Measurements from ENCODE around the gene GAK.

GAK gene

GRCh38 chr4:955161-955921 lies 23.2 kb upstream of the GAK start:
- no peak overlapping the region for H3K27ac ChIP-seq (ENCODE audit: low read depth, low read length)
- peaks cover 9% of the 10 kb centered on the region for H3K36me3 ChIP-seq (ENCODE audit: insufficient read depth, low read length)
- H3K27me3 ChIP-seq (ENCODE audit: control insufficient read depth in 1 of 2, insufficient read depth in 2 of 2, low read length in 2 of 2) = no peaks in the 10 kb centered on the region
- no peaks in the 10 kb centered on the region for H3K9me3 ChIP-seq (ENCODE audit: low read length)
- no peaks in the 10 kb centered on the region for H3K4me1 ChIP-seq (ENCODE audit: insufficient read depth, low read length)
- H3K4me3 ChIP-seq (ENCODE audit: low read depth in 1 of 2, low read length in 2 of 2) = no peak overlapping the region
- H3K9ac ChIP-seq (ENCODE audit: low read length) = no peak overlapping the region

GRCh38 chr4:954211-955020 lies 22.3 kb upstream of the GAK start:
- Histone ChIP-seq H3K9me3 (ENCODE audit: low read length) (no peaks in the 10 kb centered on the region), H3K36me3 (ENCODE audit: insufficient read depth, low read length) (peaks cover 9% of the 10 kb centered on the region), H3K27me3 (ENCODE audit: control insufficient read depth in 1 of 2, insufficient read depth in 2 of 2, low read length in 2 of 2) (no peaks in the 10 kb centered on the region), H3K27ac (ENCODE audit: low read depth, low read length) (no peak overlapping the region), H3K9ac (ENCODE audit: low read length) (no peak overlapping the region), H3K4me1 (ENCODE audit: insufficient read depth, low read length) (no peaks in the 10 kb centered on the region), H3K4me3 (ENCODE audit: low read depth in 1 of 2, low read length in 2 of 2) (no peak overlapping the region)

GRCh38 chr4:953574-953915 lies 21.4 kb upstream of the GAK start:
- no peaks in the 10 kb centered on the region for H3K4me1 ChIP-seq (ENCODE audit: insufficient read depth, low read length)
- H3K9me3 ChIP-seq (ENCODE audit: low read length) = no peaks in the 10 kb centered on the region
- no peaks in the 10 kb centered on the region for H3K27me3 ChIP-seq (ENCODE audit: control insufficient read depth in 1 of 2, insufficient read depth in 2 of 2, low read length in 2 of 2)
- H3K4me3 ChIP-seq (ENCODE audit: low read depth in 1 of 2, low read length in 2 of 2) = no peak overlapping the region
- peaks cover 9% of the 10 kb centered on the region for H3K36me3 ChIP-seq (ENCODE audit: insufficient read depth, low read length)
- no peak overlapping the region for H3K27ac ChIP-seq (ENCODE audit: low read depth, low read length)
- H3K9ac ChIP-seq (ENCODE audit: low read length) = no peak overlapping the region

- no peak overlapping the region for H3K27ac ChIP-seq (ENCODE audit: low read depth, low read length)
- H3K9ac ChIP-seq (ENCODE audit: low read length) = no peak overlapping the region
- peaks cover 9% of the 10 kb centered on the region for H3K36me3 ChIP-seq (ENCODE audit: insufficient read depth, low read length)
- H3K4me1 ChIP-seq (ENCODE audit: insufficient read depth, low read length) = no peaks in the 10 kb centered on the region
- no peaks in the 10 kb centered on the region for H3K27me3 ChIP-seq (ENCODE audit: control insufficient read depth in 1 of 2, insufficient read depth in 2 of 2, low read length in 2 of 2)
- no peak overlapping the region for H3K4me3 ChIP-seq (ENCODE audit: low read depth in 1 of 2, low read length in 2 of 2)
- no peaks in the 10 kb centered on the region for H3K9me3 ChIP-seq (ENCODE audit: low read length)
Observed at GRCh38 chr4:952881-953573, 20.9 kb upstream of the GAK start.

- Histone ChIP-seq H3K27ac (ENCODE audit: low read depth, low read length) (no peak overlapping the region), H3K9me3 (ENCODE audit: low read length) (no peaks in the 10 kb centered on the region), H3K36me3 (ENCODE audit: insufficient read depth, low read length) (peaks cover 9% of the 10 kb centered on the region), H3K27me3 (ENCODE audit: control insufficient read depth in 1 of 2, insufficient read depth in 2 of 2, low read length in 2 of 2) (no peaks in the 10 kb centered on the region), H3K9ac (ENCODE audit: low read length) (no peak overlapping the region), H3K4me1 (ENCODE audit: insufficient read depth, low read length) (no peaks in the 10 kb centered on the region), H3K4me3 (ENCODE audit: low read depth in 1 of 2, low read length in 2 of 2) (no peak overlapping the region)
Observed at GRCh38 chr4:951594-952468, 19.7 kb upstream of the GAK start.

GRCh38 chr4:951186-951585 lies 19.1 kb upstream of the GAK start:
- Histone ChIP-seq H3K27ac (ENCODE audit: low read depth, low read length) (no peak overlapping the region), H3K9ac (ENCODE audit: low read length) (no peak overlapping the region), H3K4me3 (ENCODE audit: low read depth in 1 of 2, low read length in 2 of 2) (no peak overlapping the region), H3K4me1 (ENCODE audit: insufficient read depth, low read length) (no peaks in the 10 kb centered on the region), H3K27me3 (ENCODE audit: control insufficient read depth in 1 of 2, insufficient read depth in 2 of 2, low read length in 2 of 2) (no peaks in the 10 kb centered on the region), H3K9me3 (ENCODE audit: low read length) (no peaks in the 10 kb centered on the region), H3K36me3 (ENCODE audit: insufficient read depth, low read length) (peaks cover 9% of the 10 kb centered on the region)

- no peak overlapping the region for H3K4me3 ChIP-seq (ENCODE audit: low read depth in 1 of 2, low read length in 2 of 2)
- H3K36me3 ChIP-seq (ENCODE audit: insufficient read depth, low read length) = peaks cover 9% of the 10 kb centered on the region
- H3K27me3 ChIP-seq (ENCODE audit: control insufficient read depth in 1 of 2, insufficient read depth in 2 of 2, low read length in 2 of 2) = no peaks in the 10 kb centered on the region
- no peaks in the 10 kb centered on the region for H3K4me1 ChIP-seq (ENCODE audit: insufficient read depth, low read length)
- H3K9me3 ChIP-seq (ENCODE audit: low read length) = no peaks in the 10 kb centered on the region
- no peak overlapping the region for H3K9ac ChIP-seq (ENCODE audit: low read length)
- H3K27ac ChIP-seq (ENCODE audit: low read depth, low read length) = no peak overlapping the region
Observed at GRCh38 chr4:950136-951020, 18.3 kb upstream of the GAK start.

GRCh38 chr4:949656-950055 lies 17.5 kb upstream of the GAK start:
- Histone ChIP-seq H3K27me3 (ENCODE audit: control insufficient read depth in 1 of 2, insufficient read depth in 2 of 2, low read length in 2 of 2) (no peaks in the 10 kb centered on the region), H3K27ac (ENCODE audit: low read depth, low read length) (no peak overlapping the region), H3K9me3 (ENCODE audit: low read length) (no peaks in the 10 kb centered on the region), H3K9ac (ENCODE audit: low read length) (no peak overlapping the region), H3K4me3 (ENCODE audit: low read depth in 1 of 2, low read length in 2 of 2) (no peak overlapping the region), H3K4me1 (ENCODE audit: insufficient read depth, low read length) (no peaks in the 10 kb centered on the region), H3K36me3 (ENCODE audit: insufficient read depth, low read length) (peaks cover 2% of the 10 kb centered on the region)

GRCh38 chr4:948936-949300 lies 16.8 kb upstream of the GAK start:
- Histone ChIP-seq H3K9me3 (ENCODE audit: low read length) (no peaks in the 10 kb centered on the region), H3K9ac (ENCODE audit: low read length) (no peak overlapping the region), H3K27me3 (ENCODE audit: control insufficient read depth in 1 of 2, insufficient read depth in 2 of 2, low read length in 2 of 2) (no peaks in the 10 kb centered on the region), H3K4me1 (ENCODE audit: insufficient read depth, low read length) (no peaks in the 10 kb centered on the region), H3K36me3 (ENCODE audit: insufficient read depth, low read length) (no peaks in the 10 kb centered on the region), H3K27ac (ENCODE audit: low read depth, low read length) (no peak overlapping the region), H3K4me3 (ENCODE audit: low read depth in 1 of 2, low read length in 2 of 2) (no peak overlapping the region)

- Histone ChIP-seq H3K4me1 (ENCODE audit: insufficient read depth, low read length) (no peaks in the 10 kb centered on the region), H3K27me3 (ENCODE audit: control insufficient read depth in 1 of 2, insufficient read depth in 2 of 2, low read length in 2 of 2) (no peaks in the 10 kb centered on the region), H3K27ac (ENCODE audit: low read depth, low read length) (no peak overlapping the region), H3K4me3 (ENCODE audit: low read depth in 1 of 2, low read length in 2 of 2) (no peak overlapping the region), H3K36me3 (ENCODE audit: insufficient read depth, low read length) (no peaks in the 10 kb centered on the region), H3K9me3 (ENCODE audit: low read length) (no peaks in the 10 kb centered on the region), H3K9ac (ENCODE audit: low read length) (no peak overlapping the region)
Observed at GRCh38 chr4:948101-948935, 16.2 kb upstream of the GAK start.
